SKM-1 (cell line): ENCODE data around the gene PINLYP.

Experiments used
- DNase-seq: peaks from one replicate; lab custom pipeline; 2025; ENCODE audit not compliant: unreplicated experiment; lab: John Stamatoyannopoulos, UW

Gene PINLYP

DNA sequence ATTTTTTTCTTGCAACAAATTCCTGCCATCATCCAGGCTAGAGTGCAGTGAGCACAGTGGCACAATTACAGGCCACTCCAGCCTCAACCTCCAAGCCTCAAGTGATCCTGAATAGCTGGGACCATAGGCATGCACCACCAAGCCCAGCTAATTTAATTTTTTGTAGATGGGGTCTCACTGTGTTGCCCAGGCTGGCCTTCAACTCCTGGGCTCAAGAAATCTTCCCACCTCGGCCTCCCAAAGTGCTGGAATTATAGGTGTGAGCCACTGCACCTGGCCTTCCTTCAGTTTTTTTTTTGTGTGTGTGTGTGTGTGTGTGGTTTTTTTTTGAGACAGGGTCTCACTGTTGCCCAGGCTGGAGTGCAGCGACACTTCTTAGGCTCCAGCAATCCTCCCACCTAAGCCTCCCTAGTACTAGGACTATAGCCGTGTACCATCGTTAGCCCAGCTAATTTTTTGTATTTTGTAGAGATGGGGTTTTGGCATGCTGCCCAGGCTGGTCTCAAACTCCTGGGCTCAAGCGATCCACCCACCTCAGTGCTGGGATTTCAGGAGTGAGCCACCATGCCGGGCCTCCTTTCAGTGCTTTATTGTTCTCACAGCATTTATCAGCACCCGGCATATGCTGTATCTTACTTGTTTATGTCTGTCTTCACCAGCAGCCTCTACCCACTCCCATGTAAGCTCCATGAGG is 30.4 kb downstream of the PINLYP start:
- DNase-seq = no peak

DNA sequence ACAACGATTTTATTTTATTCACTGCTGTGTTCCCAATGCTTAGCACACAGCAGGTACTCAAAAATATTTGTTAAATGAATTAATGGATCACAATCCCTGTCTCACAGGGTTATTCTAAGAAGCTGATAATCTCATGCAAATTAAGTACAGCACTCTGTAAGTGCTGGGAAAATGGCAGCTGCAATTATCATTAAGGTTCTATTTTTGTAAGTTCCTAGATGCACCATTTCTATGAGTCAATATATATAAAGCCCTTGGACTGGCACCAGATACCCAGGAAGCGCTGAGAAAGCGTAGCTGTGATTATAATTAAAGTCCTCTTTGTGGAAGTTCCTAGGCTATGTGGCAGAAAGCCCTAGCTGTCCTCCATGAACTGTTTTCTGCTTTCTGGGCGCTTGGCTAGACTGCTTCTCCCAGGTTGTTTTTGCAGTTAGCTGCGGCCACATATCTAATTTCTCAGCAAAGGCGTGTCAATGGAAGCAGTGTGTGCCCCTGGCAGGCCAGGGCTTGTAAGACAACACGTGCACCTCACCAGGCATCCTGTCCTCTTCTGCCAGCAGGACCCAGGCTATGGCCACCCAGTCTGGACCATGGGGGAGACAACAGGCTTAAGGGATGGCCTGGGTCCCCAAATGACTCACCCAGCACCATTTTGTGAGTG is 31.1 kb downstream of the PINLYP start:
- DNase-seq = no peak

DNA sequence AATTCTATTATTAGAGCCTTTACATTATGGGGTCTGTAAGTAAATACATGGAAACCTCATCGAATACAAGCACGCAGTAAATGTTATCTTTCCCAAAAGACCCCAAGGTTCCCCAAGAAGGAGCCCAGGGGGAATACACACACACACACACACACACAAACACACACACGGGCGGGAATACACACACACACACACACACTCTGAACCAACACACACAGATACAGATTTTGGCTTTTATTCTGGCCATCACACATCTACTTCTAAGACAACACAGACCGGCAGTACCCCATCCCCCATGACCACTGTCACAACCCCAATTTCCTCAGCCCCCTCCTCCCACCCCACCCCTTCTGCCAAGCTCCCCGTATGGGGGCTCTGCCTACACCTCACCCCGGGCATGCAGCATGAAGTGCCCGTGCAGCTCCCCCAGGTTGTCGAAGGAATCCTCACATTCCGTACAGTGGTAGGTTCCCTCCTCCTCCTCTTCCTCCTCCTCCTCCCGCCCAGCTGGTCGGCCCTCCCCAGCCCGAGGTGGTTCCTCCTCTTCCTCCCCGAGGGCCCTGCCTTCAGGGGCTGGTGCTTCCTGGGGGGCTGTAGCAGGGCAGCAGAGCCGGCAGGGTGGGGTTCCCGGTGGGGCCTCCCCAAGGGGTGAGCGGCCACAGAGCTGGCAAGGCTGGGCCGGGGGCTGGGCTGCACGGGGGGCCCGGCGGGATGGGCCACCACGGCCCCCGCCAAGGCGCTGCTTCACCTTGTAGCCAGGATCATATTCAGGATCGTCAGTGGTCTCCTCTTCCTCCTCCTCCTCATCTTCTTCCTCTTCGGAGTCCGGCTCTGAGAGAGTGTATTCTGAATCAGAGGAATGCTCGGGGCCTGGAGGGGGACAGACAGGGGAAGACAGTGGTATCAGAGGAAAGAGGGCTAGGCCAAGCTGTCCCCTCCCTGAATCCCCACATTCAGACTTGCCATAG is 31.9 kb downstream of the PINLYP start:
- no peak for DNase-seq

DNA sequence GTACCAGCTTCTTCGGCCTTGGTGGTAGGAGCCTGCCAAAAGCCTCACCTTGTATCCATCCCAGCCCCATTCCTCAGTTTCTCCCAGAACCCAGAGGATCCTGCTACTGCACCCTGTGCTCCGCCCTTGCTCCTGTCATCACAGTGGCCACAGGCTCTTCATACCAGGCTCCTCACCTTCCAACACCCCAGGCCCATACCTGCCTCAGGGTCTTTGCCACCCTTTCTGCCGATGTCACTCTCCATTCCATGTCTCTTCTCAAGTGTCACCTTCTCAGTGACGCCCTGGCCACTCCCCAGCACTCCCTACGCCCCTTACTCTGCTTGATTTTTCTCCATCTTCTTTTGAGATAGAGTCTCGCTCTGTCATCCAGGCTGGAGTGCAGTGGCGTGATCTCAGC is 34.3 kb downstream of the PINLYP start:
- no peak for DNase-seq

DNA sequence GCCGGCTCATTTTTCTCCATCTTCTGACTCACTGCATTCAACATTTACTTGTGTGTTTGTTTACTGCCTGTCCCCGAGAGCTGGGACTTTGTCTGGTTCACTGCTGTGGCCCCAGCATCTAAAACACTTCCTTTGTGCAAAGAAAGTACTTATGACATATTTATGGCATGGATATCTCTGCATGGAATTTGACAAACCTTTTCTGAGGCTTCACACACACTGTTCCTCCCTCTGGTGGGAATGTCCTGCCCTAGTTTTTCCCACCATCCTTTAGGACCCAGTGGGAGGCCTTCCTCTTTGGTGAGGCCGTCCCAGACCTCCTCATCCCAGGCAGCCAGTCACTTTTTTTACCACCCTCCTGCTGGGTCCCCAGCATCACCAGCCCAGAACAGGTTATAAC is 34.9 kb downstream of the PINLYP start:
- no peak for DNase-seq

DNA sequence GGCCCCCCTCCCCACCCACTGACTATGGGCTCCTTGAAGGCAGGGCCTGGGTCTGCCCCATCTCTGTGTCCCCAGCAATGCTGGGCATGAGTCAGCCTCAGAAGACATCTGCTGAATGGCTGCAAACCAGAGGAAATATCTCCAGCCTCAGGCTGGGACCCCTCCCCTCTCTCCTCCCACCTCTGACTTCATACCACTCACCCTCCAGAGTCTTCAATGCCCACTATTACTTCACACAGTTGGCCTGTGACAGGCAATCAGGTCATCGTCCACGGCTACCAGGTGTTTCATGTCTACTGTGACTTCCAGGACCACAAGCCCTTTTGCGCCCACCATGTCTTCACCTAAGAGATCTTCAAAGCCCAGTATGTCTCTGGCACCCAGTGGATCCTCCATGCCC is 36.2 kb downstream of the PINLYP start, which contains the start of gene SRRM5:
Gene SRRM5, plus strand, starts transcription at position 301 of the 400 bp plus-strand sequence. Its CDS starts 34 bp downstream, at position 335.
- DNase-seq = no peak

DNA sequence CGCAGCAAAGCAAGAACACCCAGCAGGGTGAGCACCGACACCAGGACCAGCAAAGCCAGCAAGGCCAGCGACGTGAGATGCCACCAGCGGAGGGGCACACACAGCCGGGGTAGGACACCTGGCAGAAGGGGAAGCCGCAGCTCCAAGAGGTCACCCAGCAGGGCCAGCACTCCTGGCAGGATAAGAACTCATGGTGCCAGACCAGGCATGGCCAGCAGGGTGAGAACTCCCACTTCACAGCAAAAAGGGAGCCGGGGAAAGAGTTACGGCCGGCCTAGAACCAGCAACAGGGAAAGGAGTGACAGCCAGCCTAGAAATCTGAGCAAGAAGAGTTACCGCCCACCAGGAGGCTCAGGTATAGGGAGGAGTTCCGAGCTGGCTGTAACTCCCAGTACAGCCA is 36.8 kb downstream of the PINLYP start:
- no peak for DNase-seq

DNA sequence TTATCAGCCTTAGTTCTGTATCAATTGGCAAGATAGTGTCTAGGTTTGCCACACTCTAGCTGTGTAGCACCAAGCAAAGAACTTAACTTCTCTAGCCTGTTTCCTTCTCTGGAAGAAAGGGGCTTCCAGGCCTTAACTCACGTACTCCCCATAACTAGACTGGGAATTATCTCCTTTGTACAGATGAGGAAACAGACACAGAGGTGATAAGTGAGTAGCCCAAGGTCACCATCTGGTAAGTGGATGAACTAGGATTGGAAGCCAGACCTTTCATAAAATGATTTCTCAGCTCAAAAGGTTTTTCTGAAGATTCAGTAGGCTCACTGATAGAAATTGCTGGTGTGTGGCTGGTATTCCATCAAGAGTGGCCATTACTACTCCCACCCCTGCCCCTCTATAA is 40.7 kb downstream of the PINLYP start:
- DNase-seq = no peak

DNA sequence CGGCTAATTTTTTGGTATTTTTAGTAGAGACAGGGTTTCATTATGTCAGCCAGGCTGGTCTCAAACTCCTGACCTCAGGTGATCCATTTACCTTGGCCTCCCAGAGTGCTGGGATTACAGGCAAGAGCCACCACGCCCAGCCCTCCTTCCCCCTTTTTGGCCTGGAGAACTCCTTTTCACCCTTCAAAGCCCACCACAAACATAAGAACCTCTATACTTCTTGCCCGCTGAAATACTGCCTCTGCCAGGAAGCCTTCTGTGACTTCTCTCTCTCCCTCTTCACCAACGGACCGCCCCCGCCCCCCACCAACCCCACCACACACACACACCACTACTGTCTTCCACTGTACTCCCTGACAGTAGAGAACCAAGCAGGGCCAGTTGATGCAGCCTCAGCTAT is 41.4 kb downstream of the PINLYP start:
- no peak for DNase-seq

DNA sequence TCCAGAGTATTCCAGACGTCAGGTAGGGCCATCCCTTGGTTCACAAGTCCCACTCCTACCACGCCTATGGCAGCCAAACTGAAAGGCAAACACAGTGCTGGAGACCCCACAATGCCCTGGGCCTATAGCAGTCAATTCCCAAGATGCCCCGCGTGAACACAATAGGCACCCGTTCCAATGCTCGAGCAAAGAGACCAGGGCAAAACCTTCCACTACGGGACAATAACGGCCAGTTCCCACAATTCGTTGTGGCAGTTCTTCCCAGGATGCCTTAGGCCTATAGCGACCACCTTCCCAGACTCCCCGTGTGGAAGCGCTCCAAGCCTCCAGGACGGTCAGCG is 43.3 kb downstream of the PINLYP start:
- no peak for DNase-seq

DNA sequence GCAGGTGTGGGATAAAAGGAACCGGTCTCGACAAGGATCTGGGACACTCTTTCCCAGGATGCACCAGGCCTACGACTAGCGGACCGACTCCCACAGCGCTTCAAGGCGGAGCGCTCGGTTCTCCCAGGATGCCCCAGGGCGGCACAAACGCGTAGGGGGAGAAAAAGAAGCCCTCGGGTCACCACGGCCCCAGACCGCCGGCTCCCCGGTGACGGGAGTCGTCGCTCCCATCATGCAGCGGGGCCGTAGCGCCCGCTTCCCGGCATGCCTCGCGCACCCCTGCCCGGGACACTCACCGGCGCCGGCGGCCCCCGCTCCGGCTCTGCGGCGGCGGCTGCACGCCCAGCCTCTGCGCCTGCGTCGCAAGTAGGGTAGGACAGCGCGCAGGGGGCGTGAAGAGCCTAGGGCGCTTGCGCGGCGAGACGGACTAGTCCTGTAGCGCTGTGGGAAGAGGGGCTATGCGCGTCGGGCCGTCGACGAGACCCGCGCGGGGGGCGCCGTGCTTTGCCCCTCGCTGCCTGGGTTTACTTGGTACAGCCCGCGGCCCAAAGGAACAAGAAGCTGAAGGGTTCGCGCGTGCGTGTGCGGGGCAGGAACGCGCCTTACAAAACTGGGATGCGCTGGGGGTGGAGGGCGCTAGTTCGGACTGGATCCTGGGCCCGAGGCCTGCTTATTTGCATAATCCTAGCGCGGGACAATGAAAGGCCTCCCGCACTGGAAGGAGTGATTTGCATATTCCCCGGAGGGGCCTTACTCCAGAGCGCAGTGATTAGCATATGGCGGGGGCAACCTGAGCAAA is 43.9 kb downstream of the PINLYP start, which contains the start of gene ZNF428:
Gene ZNF428, minus strand, starts transcription at position 368 of the 799 bp plus-strand sequence. CDS start 5,325 bp downstream, outside the sequence.
- DNase-seq = peak; percentile 16

DNA sequence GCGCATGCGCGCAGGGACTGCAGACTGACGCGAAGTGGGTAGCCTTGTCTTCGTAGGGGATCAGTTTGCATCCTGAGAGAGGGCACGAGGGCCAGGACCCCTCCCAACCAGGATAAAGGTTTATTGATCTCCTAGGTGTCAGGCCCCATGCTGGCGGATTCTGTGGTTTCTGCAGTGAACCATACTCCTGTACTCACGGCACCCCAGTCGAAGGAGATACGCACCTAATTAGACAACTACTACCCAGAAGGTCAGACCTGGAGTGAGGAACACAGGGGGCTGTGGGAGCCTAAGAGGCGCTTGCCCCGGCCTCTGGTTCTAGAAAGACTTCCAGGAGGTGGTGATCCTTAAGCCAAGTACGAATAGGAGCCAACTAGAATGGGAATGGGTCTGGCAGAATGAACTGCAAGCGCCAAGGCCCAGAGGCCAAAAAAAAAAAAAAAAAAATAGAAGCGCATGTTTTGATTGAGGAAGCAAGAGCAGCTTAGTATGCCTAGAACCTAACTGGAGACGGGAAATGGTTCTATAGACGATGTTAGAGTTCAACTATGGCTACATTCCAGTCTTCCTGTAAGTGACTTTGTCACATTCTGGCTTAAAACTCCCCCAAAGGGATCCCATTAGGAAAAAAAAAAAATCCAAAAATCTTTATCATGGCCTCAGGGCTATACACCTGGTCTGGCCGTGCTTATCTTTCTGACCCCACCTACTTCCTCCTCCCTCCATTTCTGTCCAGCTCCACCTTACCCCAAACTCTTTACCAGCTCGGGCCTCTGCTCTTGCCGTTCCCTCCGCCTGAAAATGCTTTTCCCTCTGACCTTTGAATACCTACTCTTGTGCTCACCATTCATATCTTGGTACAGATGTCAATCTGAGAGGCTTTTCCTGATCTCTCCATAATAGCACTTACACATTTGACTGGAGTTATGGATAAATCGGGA is 44.7 kb downstream of the PINLYP start:
- DNase-seq = no peak

DNA sequence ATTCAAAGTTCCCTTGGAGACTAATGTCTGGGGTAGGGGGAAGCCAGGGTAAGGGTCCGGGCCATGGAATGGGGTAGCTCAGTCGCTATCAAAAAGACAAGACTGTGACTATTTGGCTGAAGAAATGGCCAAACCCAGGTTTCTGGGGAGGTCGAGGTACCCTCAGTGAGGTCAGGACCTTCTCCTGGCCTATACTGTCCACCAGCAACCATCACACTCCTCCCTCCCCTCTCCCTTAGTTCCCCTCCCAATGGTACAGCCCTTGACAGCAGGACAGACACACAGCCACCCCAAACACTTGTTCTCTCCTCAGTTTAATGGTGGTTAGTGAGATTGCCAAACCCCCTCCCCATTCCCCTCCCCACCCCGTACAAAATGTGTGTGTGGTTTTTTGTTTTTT is 46.5 kb downstream of the PINLYP start:
- DNase-seq = no peak

DNA sequence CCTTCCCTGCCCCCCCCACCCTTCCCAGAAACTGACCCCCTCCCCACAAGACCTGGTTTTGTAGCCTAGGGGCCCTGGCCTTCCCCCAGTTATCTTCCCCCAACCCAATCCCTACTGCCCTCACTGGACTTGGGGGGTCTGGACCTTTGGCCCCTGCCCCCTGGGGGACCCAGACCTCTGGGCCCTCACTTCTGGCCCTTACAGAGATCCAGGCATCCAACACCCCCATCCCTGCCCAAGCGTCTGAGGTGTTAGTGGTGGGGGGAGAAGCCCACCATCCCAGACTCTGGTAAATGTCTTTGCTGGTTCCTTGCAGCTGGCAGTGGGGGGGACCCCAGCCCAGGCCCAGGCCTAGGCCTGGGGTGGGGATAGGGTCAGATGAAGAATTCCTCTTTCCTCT is 47.4 kb downstream of the PINLYP start:
- no peak for DNase-seq

DNA sequence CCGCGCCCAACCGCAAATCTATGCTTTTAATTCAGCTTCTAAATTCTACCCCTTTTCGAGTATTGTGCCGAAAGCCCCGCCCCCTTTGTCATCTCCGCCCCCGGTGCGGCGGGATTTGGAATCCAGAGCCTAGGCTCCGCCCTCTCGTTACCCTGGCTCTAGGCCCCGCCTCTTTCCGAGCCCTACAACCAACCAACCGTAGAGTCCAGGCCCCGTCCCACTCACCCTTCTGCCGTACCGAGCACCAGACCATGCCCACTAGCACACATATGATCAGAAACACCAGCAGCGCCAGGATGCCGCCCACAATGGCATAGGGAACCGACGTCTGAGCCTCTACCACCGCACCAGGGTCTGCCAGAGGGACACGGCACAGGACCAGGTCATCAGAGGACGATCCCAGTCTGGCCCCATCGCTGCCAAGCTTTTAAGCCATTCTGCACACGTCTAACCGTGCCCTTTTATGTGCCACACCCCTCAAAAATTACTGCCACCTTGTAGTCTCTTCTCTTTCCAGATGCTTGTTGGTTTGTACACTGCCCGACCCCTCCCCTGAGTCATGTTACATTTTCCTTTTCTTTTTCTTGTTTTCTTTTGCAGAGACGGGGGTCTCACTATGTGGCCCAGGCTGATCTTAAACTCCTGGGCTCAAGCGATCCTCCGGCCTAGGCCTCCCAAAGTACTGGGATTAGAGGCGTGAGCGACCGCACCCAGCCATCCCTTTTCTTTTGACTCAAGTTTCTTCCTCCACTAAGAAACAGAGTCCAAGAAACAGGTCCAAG is 48.5 kb downstream of the PINLYP start:
- no peak for DNase-seq

DNA sequence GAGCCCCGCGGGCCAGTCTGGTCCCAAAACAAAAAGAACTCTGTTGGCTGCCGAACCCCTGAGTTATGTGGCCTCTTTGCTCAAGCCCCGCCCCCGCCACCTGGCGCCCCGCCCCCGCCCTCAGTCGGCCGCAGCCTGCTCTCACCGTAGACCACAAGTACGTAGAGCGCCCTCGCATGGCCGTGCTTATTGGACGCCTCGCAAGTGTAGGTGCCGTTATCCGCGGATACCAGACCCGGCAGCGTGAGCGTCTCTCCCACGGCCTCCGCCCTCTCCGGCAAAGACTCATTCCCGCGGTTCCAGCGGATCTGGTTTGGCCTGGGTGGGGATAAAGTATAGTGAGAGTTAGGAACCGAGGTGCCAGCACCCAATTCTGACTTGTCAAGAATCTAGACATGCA is 49.3 kb downstream of the PINLYP start:
- DNase-seq = no peak

DNA sequence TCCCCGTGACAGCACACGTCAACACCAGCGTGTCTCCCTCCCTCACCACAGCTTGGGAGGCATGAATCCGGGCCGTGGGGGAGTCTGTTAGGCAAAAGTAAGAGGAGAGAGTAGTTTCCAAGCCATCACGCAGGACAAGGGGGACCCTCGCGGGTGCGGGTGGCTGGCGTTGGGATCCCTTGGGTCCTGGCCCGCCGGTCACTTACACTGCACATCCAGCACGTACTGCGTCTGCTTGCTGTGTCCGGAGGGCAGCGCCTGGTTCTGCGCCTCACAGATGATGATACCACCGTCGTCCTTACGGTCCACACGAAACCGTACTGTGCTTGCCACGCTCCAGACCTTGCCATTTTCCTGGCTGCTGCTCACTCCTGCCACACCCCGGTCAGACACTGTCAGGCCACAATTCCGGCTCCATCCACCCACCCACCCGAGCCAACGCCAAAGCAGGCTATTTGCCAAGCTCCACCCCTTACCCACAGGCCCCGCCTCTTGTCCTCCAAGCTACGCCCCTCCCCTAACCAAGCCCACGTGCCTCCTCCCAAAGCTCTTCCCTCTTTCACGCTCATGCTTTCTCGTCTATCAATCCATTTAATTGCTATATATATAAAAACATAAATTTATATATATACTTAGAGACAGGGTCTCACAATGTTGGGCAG is 50.4 kb downstream of the PINLYP start:
- DNase-seq = no peak

DNA sequence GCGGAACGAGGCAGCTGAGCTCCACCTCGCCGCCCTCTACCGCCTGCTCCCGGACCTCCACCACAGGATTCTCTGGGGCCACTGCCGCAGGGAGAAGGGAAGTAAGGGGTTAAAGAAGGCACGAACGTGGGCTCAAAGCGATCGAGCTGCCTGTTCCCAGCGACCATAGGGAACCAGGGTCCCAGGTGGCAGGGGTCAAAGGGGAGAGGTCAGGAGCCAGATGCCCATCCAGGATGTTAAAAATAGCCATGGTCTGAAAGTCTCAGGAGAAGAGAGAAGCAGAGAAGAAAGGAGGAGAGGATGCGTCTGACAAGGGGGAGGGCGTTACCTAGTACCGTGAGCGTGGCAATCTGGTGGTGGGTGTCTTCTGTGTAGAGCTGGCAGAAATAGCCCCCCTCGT is 51.2 kb downstream of the PINLYP start:
- no peak for DNase-seq
